Measurements from ENCODE around the gene SPATA20. TPM values are rescaled to one million over a fixed set of nuclear protein-coding genes. Genes with fewer than 3 reads are reported as not detected.
A peak's percentile ranks its signal among the peaks of the same experiment; 100 is the strongest.

The SPATA20 gene
- total and polyA plus RNA-seq, 2 of the 13 experiments (the other 11 are each of a cell fraction or from before 2014, with no cell fraction given) = 36.1 to 64.8 TPM

- TF ChIP-seq ZNF687 (CRISPR knock-in tag; IDR thresholded peaks at IDR 0.05) = 0 out of 2 replicates have a peak, but pooled peaks have one; percentile 22
- no peak for TF ChIP-seq ZNF616 (CRISPR knock-in tag; IDR thresholded peaks at IDR 0.05; ENCODE audit: low read depth)
- peak; percentile 34 for TF ChIP-seq HNF4A (CRISPR knock-in tag; IDR thresholded peaks at IDR 0.05)
- TF ChIP-seq ZNF574 (CRISPR knock-in tag; IDR thresholded peaks at IDR 0.05) = 0 out of 2 replicates have a peak, but pooled peaks have one; percentile 11
- TF ChIP-seq ZNF547 (CRISPR knock-in tag; IDR thresholded peaks at IDR 0.05) = 0 out of 2 replicates have a peak, but pooled peaks have one; percentile 24
Measured at GRCh38 chr17:50559674-50560184, 12.8 kb downstream of the SPATA20 start (continued).

All from HepG2 (cell line).